M059J (cell line): Measurements from ENCODE around the gene TMEM223. TPM values are rescaled to one million over a fixed set of nuclear protein-coding genes. Genes with fewer than 3 reads are reported as not detected.
A peak's percentile ranks its signal among the peaks of the same experiment; 100 is the strongest.
"Not testable (repeated sequence)": the region's sequence is repeated elsewhere in the genome, so short reads cannot be mapped to it uniquely, and the experiment has no call there.

Experiments used
- DNase-seq: peaks from one replicate; pipeline ENCODE4 v3.0.0-alpha.2; 2012; ENCODE audit warnings: low read depth
- total RNA-seq: library from RNA; depleted of rRNA; stranded (reverse); fragments of >200 nt; shearing (Covaris generic); gene quantifications from 2 replicates; pipeline ENCODE4 v1.2.3, GENCODE V29; 2014

TMEM223 gene
- total RNA-seq, 1 experiment from 2014 or later = 38.7 TPM

DNA sequence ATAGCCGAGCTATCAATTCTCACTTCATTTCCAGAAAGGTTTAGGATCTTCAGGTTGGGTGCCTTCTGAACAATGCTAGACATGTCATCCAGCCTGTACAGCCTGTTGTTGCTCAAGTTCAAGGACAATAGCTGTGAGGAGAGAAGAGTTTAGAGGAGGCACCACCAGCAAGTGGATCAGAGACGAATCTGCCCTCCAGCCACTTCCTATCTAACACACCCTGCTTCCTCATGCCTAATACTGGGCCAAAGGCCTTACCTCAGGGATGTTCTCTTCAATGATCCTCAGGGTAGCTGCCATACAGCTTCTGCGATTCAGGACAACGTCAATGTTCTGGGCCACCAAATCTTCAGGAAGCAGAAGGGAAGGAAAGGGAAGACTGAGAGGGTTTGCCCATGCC is 9.3 kb upstream of the TMEM223 start:
- no peak for DNase-seq

DNA sequence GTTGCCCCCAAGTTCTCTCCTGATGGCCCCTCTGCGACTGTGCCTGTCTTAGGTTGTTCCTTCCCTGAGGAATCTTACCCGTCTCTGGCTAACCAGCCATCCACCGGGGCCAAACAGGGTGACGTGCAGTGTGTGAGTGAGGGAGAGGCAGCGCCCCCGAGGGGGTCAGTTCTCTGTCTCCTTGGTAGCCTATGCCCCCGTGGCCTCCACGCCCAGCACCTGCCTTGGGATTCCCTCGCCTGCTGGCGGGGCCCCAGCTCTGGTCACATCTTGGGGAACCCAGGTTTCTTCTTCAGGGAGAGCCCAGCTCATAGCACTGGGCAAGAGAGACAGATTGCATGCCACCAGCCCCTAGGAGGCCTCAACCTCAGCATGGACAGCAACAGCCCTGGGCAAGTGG is 7.7 kb upstream of the TMEM223 start:
- no peak for DNase-seq

DNA sequence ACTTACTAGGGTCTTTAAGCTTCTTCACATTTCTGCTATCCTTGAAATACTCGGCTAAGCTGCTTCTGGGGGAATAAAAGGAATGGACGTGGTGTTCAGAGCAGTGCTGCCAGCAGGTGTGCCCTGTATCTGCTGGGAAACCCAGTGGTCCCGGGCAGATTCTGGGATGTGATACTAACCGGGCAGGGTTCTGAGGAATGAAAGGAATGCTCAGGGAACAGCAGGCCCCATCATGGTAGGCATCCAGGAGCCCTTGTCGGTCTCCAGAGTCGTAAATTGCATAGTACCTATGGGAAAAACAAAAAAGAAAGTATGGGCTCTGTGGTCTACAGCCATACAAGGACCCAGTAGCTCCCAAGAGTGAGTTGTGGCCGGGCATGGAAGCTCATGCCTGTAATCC is 4.5 kb upstream of the TMEM223 start:
- no peak for DNase-seq

DNA sequence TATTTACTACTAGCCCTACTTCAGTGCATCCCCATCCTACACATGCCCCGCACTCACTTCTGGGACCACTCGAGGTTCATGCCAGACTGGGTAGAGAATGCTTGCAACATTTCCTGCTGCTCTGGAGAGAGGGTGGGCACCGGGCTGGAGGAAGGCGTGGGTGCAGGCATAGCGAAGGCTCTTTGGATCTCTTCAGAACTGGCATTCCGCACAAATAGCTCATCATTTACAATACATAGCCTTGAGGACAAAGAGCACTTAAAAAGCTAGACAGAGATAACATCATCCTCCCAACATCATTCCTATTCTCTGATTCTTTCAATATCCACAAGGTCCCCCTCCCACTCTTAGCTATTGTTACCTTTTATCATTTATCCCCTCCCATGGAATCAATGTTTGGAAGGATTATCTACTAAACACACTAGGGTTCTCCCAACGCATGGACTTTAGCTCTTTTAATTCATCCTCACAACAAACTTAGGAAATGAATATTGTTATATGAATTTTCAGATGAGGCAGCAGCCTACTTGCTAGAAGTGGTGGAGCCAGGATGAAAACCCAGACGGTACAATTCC is 2.5 kb upstream of the TMEM223 start:
- DNase-seq = no peak

DNA sequence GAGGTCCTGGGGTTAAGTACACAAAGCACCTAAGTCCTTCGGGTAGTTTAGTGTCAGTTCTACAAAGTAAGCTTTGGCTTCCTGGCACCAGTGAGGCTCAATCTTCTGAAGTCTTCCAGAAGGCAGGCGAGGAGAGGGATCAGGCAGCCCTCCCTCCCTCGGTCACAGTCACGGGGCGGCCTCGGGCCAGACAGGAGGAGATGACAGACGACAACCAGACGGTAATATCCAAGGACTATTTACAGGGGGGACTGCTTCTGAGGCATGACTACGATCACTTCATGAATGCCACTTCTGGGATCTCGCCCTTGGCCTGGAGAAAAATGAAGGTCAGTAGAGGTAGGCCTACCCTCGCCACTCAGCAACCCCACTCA is 383 bp upstream of the TMEM223 start:
- peak; percentile 24 for DNase-seq

DNA sequence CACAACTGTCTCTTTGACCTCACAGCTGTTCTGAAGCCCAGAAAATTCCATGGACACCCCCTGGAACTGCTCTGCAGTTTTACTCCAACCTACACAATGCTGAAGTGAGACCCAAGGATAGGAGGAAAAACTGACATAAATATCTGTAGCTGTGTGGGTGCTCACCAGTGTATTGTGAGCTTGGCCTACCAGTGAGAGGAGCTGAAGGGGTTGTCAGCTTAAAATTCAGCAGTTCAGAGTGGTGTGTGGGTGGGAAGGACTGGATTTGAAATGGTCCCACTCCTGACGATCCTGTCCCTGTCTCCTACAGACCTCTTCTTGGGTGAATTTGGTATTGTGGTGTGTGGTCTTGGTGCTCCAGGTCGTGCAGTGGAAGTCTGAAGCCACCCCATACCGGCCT is 2.2 kb downstream of the TMEM223 start:
- no peak for DNase-seq

DNA sequence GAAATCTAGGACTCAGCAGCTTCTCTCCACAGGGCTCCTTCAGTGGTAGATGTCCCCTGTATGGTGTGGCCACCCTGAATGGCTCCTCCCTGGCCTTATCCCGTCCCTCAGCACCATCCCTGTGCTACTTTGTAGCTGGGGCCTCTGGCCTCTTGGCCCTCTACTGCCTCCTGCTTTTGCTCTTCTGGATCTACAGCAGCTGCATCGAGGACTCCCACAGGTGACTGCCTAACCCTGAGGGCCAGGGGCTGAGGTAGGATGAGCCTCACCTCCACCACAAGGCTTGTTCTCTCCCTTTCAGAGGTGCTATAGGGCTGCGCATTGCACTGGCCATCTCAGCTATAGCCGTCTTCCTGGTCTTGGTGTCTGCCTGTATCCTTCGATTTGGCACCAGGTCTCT is 2.8 kb downstream of the TMEM223 start:
- DNase-seq = no peak

DNA sequence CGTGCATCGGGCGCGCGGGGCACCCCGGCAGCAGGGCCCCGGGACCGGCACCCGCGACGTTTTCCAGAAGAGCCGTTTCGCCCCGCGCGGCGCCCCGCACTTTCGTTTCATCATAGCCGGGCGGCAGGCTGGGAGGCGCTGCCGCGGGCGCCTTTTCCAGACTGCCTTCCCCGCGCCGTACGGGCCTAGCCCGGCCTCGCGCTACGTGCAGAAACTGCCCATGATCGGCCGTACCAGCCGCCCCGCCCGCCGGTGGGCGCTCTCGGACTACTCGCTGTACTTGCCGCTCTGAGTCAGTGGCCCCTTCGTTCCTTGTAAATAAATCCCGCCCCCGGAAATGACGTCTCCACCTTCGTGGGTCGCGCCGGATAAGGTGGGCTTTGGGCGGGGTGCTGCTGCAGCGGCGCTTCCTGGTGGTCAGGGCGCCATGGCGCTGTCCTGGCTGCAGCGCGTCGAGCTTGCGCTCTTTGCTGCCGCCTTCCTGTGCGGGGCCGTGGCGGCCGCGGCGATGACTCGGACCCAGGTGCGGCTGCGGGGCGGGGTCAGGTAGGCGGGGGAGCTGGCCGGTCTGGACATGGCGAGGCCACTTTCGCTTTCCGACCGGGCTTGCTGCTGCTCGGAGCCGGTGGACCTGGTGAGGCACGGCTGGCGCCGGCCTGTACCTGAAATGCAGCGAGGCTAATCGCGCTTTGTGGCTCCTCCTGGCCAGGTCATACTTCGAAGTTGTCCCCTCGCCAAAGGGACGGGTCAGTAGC is 4.6 kb downstream of the TMEM223 start, which contains the start of gene TMEM179B:
TSS of gene TMEM179B (plus strand) at position 398 of the 755 bp plus-strand sequence. CDS start at position 428, 30 bp downstream.
- DNase-seq = peak; percentile 98

DNA sequence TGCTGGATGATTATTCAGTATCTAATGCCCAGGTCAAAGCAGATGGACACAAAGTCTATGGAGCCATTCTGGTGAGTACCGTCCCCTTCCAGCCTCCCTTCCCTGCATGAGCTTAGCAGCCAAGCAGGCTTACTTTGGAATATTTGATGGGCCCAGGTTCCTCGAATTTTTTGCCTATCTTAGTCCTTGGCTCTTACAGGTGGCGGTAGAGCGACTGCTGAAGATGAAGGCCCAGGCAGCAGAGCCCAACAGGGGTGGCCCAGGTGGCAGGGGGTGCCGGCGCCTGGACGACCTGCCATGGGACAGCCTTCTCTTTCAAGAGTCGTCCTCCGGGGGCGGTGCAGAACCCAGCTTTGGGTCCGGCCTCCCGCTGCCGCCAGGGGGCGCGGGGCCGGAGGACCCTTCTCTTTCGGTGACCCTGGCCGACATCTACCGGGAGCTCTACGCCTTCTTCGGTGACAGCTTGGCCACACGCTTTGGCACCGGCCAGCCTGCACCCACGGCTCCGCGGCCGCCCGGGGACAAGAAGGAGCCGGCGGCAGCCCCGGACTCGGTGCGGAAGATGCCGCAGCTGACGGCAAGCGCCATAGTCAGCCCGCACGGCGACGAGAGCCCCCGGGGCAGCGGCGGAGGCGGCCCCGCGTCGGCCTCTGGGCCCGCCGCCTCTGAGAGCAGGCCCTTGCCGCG is 5.3 kb downstream of the TMEM223 start:
- peak; percentile 85 for DNase-seq

DNA sequence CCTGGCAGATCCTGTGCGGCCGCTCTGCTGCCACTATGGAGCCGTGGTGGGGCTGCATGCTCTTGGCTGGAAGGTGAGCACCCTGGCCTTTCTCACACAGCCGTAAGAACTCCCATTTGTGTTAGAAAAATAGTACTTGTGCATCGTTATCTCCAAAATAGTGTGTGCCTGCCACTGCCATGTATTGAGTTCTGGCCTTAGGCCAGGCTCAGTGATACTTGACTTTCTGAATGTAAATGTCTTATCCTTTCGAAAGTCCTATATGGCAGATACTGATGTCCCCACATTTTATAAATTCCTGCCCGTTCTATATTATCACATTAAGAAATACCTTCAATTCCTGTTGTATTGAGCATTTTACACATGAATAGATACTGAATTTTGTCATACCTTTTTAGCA is 9.1 kb downstream of the TMEM223 start:
- no peak for DNase-seq

DNA sequence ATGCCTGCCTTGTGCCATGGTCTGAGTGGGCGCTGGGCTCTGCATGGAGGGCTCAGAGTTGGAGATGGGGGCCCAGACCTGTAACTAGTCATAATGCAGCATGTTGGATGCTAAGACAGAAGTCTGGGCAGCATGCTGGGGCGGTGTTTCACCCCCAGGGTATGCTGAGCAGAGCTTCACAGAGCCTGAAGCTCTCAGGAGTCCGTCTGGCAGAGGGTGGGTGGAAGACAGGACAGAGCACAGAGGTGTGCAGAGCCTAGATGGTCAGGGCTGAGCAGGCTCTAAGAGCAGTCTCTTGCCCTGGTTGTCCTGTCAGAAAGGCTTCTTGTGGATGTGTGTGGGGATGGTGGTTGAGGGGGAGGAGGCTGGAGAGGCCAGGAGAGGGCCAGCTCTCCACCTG is 13.4 kb downstream of the TMEM223 start:
- no peak for DNase-seq

DNA sequence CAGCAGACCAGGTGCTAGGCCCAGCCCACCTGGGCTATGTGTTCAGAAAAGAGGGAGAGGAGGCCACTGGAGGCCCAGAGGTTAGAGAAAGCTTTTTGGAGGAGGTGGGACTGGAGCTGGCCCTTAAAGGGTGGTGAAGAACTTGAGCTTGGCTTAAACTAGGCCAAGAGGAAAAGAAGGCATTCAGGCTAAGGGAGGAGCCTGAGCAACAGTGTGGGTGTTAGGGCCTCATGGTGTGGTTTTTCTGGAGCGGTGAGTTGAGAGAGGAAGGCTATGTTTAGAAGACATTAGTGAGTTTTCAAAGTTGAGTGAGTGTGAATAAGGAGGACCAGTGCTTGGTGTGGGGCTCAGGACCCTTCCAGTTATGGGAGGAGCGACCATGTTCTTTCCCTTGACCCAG is 14.4 kb downstream of the TMEM223 start:
- no peak for DNase-seq

DNA sequence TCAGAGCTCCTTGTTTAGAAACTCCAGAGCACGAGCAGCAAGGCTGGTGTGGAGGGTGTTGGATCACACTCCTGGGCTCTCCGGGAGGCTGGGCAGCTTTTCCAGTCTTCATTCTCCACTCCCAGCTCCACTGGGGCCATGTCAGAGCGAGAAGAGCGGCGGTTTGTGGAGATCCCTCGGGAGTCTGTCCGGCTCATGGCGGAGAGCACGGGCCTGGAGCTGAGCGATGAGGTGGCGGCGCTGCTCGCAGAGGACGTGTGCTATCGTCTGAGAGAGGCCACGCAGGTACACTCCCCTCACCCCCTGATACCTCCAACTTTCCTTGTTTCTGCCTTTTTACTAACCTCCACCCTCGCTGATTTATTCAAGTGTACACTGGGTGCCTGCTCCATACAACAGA is 16.2 kb downstream of the TMEM223 start:
- DNase-seq = no peak

DNA sequence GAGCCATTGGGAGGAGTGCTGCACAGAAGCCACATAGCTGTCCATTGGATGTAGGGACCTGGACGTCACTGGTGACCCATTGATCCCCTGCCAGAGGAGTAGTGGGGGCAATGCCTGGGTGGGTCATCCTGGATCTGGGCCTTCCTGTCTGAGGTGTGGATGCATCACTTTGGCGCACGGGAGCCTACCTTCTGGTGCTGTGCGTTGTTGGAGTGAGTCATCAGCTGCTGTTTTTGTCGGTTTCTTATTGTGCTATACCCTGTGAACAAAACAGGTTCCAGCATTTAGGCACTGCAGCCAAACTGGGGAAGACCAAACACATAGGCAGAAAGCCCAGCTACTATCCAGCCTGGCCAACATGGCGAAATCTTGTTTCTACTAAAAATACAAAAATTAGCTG is 17.4 kb downstream of the TMEM223 start:
- DNase-seq = no peak

DNA sequence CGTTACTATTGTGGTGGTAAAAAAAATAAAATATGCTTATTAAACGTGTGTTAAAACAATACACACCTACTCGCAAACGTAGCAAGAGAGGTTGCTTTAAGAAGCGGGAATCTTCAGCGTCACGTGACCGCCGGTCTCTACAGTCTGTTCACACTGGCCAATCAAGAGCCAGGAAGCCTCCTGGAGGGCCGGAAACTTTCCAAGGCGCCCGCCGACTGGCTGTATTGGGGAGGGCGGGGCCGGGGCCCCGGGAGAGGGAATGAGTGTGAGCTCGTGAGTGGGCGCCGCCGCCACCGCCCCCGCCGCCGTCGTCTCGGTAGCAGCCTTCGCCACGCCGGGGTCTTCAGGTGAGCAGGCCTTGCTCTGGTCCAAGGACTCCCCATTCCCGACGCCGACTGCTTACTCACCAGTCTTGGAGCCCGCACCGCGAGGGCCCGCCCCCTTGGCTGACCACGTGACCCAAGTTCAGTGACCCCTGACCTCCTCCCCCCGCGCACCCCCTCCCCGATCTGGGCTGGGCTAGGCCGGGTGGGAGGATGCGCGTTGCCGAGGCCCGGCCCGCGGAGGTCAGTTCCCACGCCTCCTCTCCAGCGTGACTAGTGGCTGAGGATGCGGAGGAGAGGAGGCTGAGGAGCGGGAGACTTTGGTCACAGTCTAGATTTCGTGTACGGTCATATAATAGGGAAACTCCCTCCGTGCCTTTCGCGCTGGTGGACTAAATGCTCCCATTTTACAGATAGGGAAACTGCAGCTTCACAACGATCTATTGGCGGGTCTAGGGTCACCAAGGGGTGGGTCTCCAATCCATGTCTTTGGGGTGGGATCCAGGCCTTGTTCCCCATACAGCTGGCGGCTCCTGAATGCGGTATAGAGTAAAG is 20.4 kb downstream of the TMEM223 start, which contains the start of gene TAF6L:
TSS of gene TAF6L (plus strand) at position 253 of the 878 bp plus-strand sequence. CDS start 4,388 bp downstream, outside the sequence.
- DNase-seq = peak; percentile 99

DNA sequence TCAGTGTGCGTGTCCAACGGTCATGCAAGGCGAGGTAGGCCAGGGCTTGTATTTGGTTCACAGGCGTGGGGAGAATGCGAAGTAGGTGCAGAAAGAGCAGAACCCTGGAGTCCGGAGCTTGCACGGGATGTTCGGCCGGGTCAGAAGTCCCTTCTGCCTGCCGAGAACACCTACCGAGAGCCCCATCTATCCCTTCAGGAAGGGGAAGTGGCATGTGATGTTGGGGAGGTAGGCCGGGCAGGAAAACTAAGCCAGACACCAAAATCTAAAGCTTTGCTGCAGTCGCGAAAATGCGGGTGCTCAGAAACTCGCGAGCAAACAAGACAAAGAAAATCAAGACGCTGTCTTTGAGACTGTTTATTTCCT is 21.0 kb downstream of the TMEM223 start:
- DNase-seq = no peak

DNA sequence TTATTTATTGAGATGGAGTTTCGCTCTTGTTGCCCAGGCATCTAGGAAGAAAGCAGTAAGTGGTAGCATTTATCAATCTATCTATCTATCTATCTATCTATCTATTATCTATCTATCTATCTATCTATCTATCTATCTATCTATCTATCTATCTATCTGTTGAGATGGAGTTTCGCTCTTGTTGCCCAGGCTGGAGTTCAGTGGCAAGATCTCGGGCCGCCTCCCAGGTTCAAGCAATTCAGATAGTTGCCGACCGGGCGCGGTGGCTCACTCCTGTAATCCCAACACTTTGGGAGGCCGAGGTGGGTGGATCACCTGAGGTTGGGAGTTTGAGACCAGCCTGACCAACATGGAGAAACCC is 31.0 kb downstream of the TMEM223 start:
- not testable (repeated sequence) for DNase-seq

DNA sequence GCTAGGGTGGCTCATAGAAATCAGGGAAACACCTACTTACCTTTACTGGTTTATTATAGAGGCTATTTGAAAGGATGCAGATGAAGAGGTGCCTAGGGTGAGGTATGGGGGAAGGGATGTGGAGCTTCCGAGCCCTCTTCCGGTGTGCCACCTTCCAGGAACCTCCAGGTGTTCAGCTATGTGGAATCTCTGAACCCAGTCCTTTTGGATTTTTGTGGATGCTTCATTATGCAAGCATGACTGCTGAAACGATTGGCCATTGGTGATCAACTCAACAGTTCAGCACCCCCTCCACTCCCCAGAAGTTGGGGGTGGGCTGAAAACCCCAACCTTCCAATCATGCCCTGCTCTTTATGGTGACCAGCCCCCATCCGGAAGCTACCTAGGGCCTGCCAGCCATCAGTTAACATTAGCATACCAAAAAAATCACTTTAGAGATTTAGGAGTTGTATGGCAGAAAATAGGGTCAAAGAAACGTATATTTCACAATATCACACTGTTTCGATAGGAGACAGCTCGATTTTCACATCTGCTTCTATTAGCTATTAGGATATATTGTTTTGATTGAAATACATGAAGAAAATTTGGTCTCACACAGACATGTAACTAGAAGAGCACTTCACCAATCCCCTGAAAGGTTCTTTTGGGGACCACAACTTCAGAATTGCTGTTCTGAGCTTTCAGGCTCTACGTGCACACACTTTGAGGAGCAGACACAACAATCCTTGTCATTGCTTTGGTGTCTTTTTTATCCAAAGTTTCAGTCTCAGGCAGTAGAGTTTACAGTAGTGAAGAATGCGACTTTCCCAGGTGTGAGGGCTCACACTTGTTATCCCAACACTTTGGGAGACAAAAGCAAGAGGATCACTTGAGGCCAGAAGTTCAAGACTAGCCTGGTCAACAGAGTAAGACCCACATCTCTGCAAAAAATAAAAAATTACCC is 33.7 kb downstream of the TMEM223 start:
- no peak for DNase-seq

DNA sequence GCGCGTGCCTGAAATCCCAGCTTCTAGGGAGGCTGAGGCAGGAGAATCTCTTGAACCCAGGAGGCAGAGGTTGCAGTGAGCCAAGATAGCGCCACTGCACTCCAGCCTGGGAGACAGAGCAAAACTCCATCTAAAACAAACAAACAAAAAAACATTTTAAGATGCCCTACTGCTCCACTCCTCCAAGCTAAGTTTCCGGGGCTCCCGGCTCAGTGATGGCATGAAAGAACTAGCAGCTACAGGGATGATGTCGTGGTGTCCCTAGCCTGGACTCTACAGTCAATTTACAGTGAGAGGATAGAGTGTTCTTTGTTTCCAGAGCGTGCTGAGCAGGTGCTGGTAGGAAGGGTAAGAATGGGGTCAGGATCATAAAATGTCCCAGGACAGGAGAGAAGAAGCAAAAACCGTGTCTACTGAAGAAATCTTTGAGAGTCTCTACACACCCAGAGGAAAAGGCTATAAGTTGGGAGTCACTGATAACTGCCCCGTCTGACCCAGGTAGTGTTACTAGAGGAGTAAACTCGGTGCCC is 36.7 kb downstream of the TMEM223 start:
- DNase-seq = no peak

DNA sequence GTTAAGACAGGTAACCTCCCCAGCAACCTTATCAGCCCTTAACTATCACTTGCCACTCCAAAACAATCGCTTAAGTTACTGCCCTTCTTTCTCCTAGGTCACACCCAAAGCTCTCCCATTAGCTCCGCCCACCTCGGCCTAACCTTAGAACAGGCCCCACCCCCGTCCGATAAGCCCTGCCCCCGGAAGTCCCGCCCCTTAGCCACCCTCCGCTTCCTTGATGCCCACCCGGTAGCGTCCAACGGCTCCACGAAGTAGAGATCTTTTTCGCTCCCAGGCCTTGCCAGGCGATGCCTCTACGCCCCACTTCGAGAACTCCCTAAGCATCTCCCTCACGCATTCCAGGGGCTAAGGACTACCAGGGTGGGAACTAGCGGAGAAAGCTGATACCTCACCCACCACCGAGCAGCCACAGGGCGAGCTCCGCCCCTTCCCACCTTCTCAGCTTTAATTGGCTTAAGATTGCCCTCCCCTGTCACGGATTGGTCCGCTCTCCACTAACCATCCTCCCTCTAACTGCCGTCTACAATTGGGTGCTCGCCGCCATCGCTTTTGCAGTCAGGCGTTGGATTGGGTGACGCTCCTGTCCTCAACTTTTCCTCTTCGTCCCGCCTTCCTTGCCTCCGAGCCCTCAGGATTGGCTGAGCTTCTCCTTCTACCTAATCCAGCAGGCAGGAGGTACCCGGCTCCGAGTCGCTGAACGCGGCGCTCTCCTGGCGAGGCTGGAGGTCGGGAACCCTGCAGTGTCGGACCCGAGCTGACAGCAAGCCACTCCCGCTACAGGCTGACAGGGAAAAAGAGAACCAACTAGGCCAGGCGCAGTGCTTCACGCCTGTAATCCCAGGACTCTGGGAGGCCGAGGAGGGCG is 37.8 kb downstream of the TMEM223 start, which contains the start of gene ZBTB3:
TSS of gene ZBTB3 (minus strand) at position 425 of the 868 bp plus-strand sequence. CDS start 496 bp downstream, outside the sequence.
- peak; percentile 100 for DNase-seq
